Activated CD8-positive, alpha-beta T cell treated with anti-CD3 and anti-CD28 coated beads for 36 hours (primary cell): ENCODE measurements around the gene CD3G. TPM values are rescaled to one million over a fixed set of nuclear protein-coding genes. Genes with fewer than 3 reads are reported as not detected.

Experiments used
- ATAC-seq: fragments of 200-7000 bp; cut with Tn5 transposase; one replicate; pipeline ENCODE4 v1.10.0; 2021; ENCODE audit warnings: mild to moderate bottlenecking, moderate library complexity
- CTCF ChIA-PET: fragments of 350-600 bp; sonication (Branson Sonifier 250); formaldehyde crosslinking; loops from one replicate; lab custom pipeline; 2021; ENCODE audit warnings: antibody characterized with exemption; lab: Charles Lee
- POLR2A ChIA-PET: fragments of 350-600 bp; sonication (Branson Sonifier 250); formaldehyde crosslinking; loops from one replicate; lab custom pipeline; 2021; ENCODE audit warnings: antibody characterized with exemption; lab: Charles Lee
- DNase-seq: peaks from one replicate; pipeline ENCODE4 v3.0.0-alpha.2; 2020
- H3K27ac Mint-ChIP-seq: one replicate; pipeline ENCODE4 v1.8.0; 2021; ENCODE audit warnings: mild to moderate bottlenecking, mixed read lengths
- H3K27me3 Mint-ChIP-seq: one replicate; pipeline ENCODE4 v1.8.0; 2021; ENCODE audit warnings: mixed read lengths
- H3K36me3 Mint-ChIP-seq: one replicate; pipeline ENCODE4 v1.8.0; 2021; ENCODE audit warnings: low read depth, mixed read lengths
- H3K4me1 Mint-ChIP-seq: one replicate; pipeline ENCODE4 v1.8.0; 2021; ENCODE audit warnings: low read depth, mixed read lengths
- H3K4me3 Mint-ChIP-seq: one replicate; pipeline ENCODE4 v1.8.0; 2021; ENCODE audit warnings: mild to moderate bottlenecking, moderate library complexity, mixed read lengths
- H3K9me3 Mint-ChIP-seq: one replicate; pipeline ENCODE4 v1.8.0; 2021; ENCODE audit warnings: mixed read lengths
- CTCF ChIP-seq: fragments of 200-600 bp; IDR thresholded peaks from one replicate; pipeline ENCODE4 v1.8.0; 2022; ENCODE audit warnings: antibody characterized with exemption, mild to moderate bottlenecking
- intact Hi-C: fragments of 100-400 bp; cut with micrococcal nuclease; formaldehyde crosslinking; loops from one replicate; pipeline ENCODE4 v1.10.0; 2022
- total RNA-seq, 2 experiments: library from RNA; stranded (reverse); gene quantifications; one replicate each; pipeline ENCODE4 v1.2.3, GENCODE V29; 2021

The CD3G gene
- total RNA-seq, 2 experiments from 2014 or later = 116 to 118 TPM

GRCh38 chr11:118320515-118320914, 23.6 kb upstream of the CD3G start:
- Mint-ChIP-seq H3K27me3 (no peaks in the 10 kb centered on the region), H3K27ac (no peak overlapping the region), H3K36me3 (peaks cover 34% of the 10 kb centered on the region), H3K9me3 (peaks cover 3% of the 10 kb centered on the region), H3K4me1 (peaks cover 69% of the 10 kb centered on the region), H3K4me3 (no peak overlapping the region)
- TF ChIP-seq CTCF = no peak
- POLR2A ChIA-PET = no interaction called here
- intact Hi-C loops = no loop called here
- DNase-seq = no peak
- no peak for ATAC-seq
- CTCF ChIA-PET = interaction anchor here (0.9 to 1.0 kb wide), 2 partner anchors 9 to 27 kb away, joined by 3 read pairs; no protein-coding TSS in a partner anchor

DNA sequence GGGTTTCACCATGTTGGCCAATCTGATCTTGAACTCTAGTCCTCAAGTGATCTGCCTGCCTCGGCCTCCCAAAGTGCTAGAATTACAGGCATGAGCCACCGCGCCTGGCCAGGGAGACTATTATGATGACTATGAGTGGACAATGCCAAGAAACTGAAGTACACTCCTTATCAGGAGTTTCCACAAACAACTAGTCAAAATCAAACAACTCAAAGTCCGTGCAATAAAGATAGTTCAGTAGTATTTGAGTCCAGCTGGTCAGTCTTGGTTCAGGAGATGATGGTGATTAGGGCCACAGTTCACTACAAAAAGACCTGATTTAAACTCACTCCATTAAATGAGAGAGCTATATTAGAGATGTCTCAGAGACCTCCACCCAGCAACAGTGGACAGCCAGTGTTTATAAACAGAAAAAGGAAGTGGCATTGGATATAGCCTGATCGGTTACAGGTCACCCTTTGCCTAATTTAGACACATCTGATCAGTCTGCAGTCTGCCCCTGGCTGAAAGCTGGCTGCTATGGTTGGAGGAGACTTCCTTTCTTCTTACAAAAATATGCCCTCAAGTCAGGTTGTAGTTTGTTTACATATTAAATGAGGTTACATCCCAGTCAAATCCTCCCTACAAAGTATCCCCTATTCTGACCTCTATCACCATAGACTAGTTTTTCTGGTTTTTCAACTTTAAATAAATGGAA, 22.6 kb upstream of the CD3G start:
- Mint-ChIP-seq H3K9me3 (peaks cover 3% of the 10 kb centered on the region), H3K36me3 (peaks cover 25% of the 10 kb centered on the region), H3K4me3 (no peak overlapping the region), H3K4me1 (peaks cover 60% of the 10 kb centered on the region), H3K27ac (no peak overlapping the region), H3K27me3 (no peaks in the 10 kb centered on the region)
- DNase-seq (no peak), ATAC-seq (no peak)
- no peak for TF ChIP-seq CTCF
- CTCF ChIA-PET = interaction anchor here (1.2 to 1.9 kb wide), 2 partner anchors 10 to 12 kb away, joined by 3 to 5 read pairs; no protein-coding TSS in a partner anchor
- intact Hi-C loops = no loop called here
- POLR2A ChIA-PET = no interaction called here

DNA sequence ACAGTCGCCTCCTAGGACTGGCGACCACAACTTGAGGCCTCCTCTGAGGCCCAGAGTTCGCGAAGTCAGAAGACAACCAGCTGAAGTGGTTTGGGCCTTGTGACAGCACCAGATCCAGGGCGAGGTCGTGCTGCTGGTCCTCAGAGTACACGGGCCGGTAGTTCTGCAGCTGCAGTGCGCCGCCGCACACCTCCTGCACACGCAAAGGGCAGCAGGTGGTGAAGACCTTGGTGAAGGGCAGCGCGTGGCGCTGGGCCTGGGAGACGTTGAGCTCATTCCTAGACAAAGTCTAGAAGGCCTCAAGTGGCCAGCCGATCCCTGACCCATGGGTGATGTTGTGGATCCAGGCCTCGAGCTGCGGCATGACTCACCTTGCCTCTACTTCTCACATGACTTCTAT, 21.4 kb upstream of the CD3G start:
- Mint-ChIP-seq H3K36me3 (peaks cover 16% of the 10 kb centered on the region), H3K4me3 (no peak overlapping the region), H3K9me3 (no peaks in the 10 kb centered on the region), H3K27ac (no peak overlapping the region), H3K4me1 (peaks cover 51% of the 10 kb centered on the region), H3K27me3 (no peaks in the 10 kb centered on the region)
- ChIA-PET CTCF (interaction anchor here (1.0 to 2.0 kb wide), 4 partner anchors 11 to 27 kb away, joined by 3 to 10 read pairs (median 4); no protein-coding TSS in a partner anchor), POLR2A (interaction anchor here (0.6 to 2.0 kb wide), 4 partner anchors 9 to 76 kb away, joined by 3 to 10 read pairs (median 4); no protein-coding TSS in a partner anchor)
- no peak for TF ChIP-seq CTCF
- no peak for DNase-seq
- no peak for ATAC-seq
- intact Hi-C loops = no loop called here

DNA sequence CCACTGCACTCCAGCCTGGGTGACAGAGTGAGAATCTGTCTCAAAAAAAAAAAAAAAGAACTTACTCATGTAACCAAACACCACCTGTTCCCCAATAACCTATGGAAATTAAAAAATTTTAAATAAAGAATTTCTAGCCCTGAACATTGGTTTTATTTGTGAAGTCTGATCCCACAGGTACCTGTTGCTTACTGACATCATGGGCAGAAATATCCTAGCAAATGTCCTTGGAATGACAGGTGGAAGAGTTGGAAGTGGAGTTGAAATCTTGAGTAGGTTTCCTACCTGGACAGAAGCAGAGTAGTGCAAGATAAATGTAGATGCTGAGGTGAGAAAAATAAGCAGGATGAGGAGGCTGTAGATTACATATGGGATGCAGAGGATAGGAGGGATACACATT, 18.9 kb upstream of the CD3G start:
- no peak for TF ChIP-seq CTCF
- Mint-ChIP-seq H3K4me1 (peaks cover 39% of the 10 kb centered on the region), H3K4me3 (no peak overlapping the region), H3K27me3 (no peaks in the 10 kb centered on the region), H3K36me3 (peaks cover 18% of the 10 kb centered on the region), H3K27ac (no peak overlapping the region), H3K9me3 (peaks cover 2% of the 10 kb centered on the region)
- POLR2A ChIA-PET = no interaction called here
- ATAC-seq (no peak), DNase-seq (no peak)
- intact Hi-C loops = no loop called here
- CTCF ChIA-PET = no interaction called here

DNA sequence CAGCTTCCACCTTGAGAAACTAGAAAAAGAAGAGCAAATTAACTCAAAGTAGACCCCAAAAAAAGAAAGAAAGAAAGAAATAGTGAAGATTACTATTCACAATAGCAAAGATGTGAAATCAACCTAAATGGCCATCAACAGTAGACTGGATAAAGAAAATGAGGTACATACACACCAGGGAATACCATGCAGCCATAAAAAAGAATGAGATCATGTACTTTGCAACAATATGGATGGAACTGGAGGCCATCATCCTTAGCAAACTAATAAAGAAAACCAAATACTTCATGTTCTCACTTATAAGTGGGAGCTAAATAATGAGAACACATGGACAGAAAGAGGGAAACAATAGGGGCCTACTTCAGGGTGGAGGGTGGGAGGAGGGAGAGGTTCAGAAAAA, 15.4 kb upstream of the CD3G start:
- TF ChIP-seq CTCF = no peak
- intact Hi-C loops = no loop called here
- ChIA-PET CTCF (interaction anchor here (0.8 to 1.6 kb wide), 3 partner anchors 11 to 130 kb away, joined by 3 to 4 read pairs (median 4); no protein-coding TSS in a partner anchor), POLR2A (interaction anchor here (0.9 kb wide), 2 partner anchors 10 to 17 kb away, joined by 3 to 5 read pairs; no protein-coding TSS in a partner anchor)
- ATAC-seq (no peak), DNase-seq (no peak)
- Mint-ChIP-seq H3K27me3 (no peaks in the 10 kb centered on the region), H3K4me1 (peaks cover 22% of the 10 kb centered on the region), H3K36me3 (peaks cover 14% of the 10 kb centered on the region), H3K4me3 (no peak overlapping the region), H3K9me3 (peaks cover 2% of the 10 kb centered on the region), H3K27ac (peak overlapping the region; percentile 10)
